GM12891 (cell line): ENCODE data around the gene KCNJ5.

Experiments
- DNase-seq: peaks from one replicate; pipeline ENCODE4 v3.0.0; 2011; ENCODE audit warnings: low spot score; ENCODE audit not compliant: insufficient read length
- FAIRE-seq: peaks from 2 replicates; lab custom pipeline; 2011; peaks lifted over from hg19 to GRCh38; lab: Jason Lieb, UNC
- PAX5 ChIP-seq: IDR thresholded peaks from 2 replicates; pipeline ENCODE4 v1.6.1; 2011; ENCODE audit warnings: low read length, moderate library complexity, mild to moderate bottlenecking; ENCODE audit not compliant: insufficient read depth, severe bottlenecking
- POLR2A ChIP-seq: IDR thresholded peaks from 2 replicates; pipeline ENCODE4 v1.6.1; 2011; ENCODE audit warnings: low read depth, low read length, control low read depth
- POLR2AphosphoS5 ChIP-seq: IDR thresholded peaks from 2 replicates; pipeline ENCODE4 v1.6.1; 2011; ENCODE audit warnings: low read depth, low read length, control low read depth
- POU2F2 ChIP-seq: IDR thresholded peaks from 2 replicates; pipeline ENCODE4 v1.6.1; 2011; ENCODE audit warnings: low read depth, mild to moderate bottlenecking, control low read depth, low read length, moderate library complexity
- SPI1 ChIP-seq: IDR thresholded peaks from 2 replicates; pipeline ENCODE4 v1.6.1; 2011; ENCODE audit warnings: low read depth, low read length, control low read depth
- TAF1 ChIP-seq: IDR thresholded peaks from 2 replicates; pipeline ENCODE4 v1.6.1; 2011; ENCODE audit warnings: low read depth, low read length, control low read depth

The KCNJ5 gene

GRCh38 chr11:128904303-128904655 is 13.1 kb downstream of the KCNJ5 start:
- TF ChIP-seq POLR2A = no peak
- TF ChIP-seq POU2F2 = no peak
- TF ChIP-seq POLR2AphosphoS5 = no peak
- TF ChIP-seq SPI1 = no peak
- no peak for TF ChIP-seq PAX5
- no peak for TF ChIP-seq TAF1
- no peak for FAIRE-seq
- DNase-seq = no peak

GRCh38 chr11:128904656-128905344 is 13.6 kb downstream of the KCNJ5 start:
- FAIRE-seq = no peak
- TF ChIP-seq POLR2AphosphoS5 (no peak), SPI1 (no peak), PAX5 (no peak), TAF1 (no peak), POLR2A (no peak), POU2F2 (no peak)
- peak; percentile 48 for DNase-seq

- FAIRE-seq (peak; percentile 43), DNase-seq (peak; percentile 58)
- TF ChIP-seq POLR2AphosphoS5 = no peak
- no peak for TF ChIP-seq PAX5
- no peak for TF ChIP-seq SPI1
- no peak for TF ChIP-seq TAF1
- TF ChIP-seq POU2F2 = no peak
- TF ChIP-seq POLR2A = no peak
Measured at GRCh38 chr11:128905345-128906184, 14.4 kb downstream of the KCNJ5 start.

GRCh38 chr11:128906185-128907050 is 15.3 kb downstream of the KCNJ5 start:
- TF ChIP-seq SPI1 (no peak), POLR2AphosphoS5 (no peak), TAF1 (no peak), POU2F2 (no peak), PAX5 (no peak), POLR2A (no peak)
- DNase-seq (no peak), FAIRE-seq (no peak)

- no peak for DNase-seq
- FAIRE-seq = no peak
- TF ChIP-seq POLR2AphosphoS5 (no peak), POU2F2 (no peak), PAX5 (no peak), TAF1 (no peak), SPI1 (no peak), POLR2A (no peak)
Measured at GRCh38 chr11:128907585-128907984, 16.4 kb downstream of the KCNJ5 start.

- DNase-seq = no peak
- FAIRE-seq = no peak
- TF ChIP-seq POU2F2 (no peak), POLR2A (no peak), SPI1 (no peak), PAX5 (no peak), TAF1 (no peak), POLR2AphosphoS5 (no peak)
Measured at GRCh38 chr11:128908391-128909246, 17.5 kb downstream of the KCNJ5 start.

GRCh38 chr11:128909438-128910125 is 18.4 kb downstream of the KCNJ5 start:
- TF ChIP-seq SPI1 (no peak), TAF1 (no peak), POLR2AphosphoS5 (no peak), PAX5 (no peak), POLR2A (no peak), POU2F2 (no peak)
- DNase-seq = no peak
- no peak for FAIRE-seq
